ENCODE data around the gene SLC29A1.
A peak's percentile ranks its signal among the peaks of the same experiment; 100 is the strongest.
"Not testable (repeated sequence)": the region's sequence is repeated elsewhere in the genome, so short reads cannot be mapped to it uniquely, and the experiment has no call there.

SLC29A1 gene

GRCh38 chr6:44223319-44224028 is at the start of gene SLC29A1:
TSS of gene SLC29A1 (plus strand) at chr6:44223595. CDS start at chr6:44227314, 3,719 bp downstream.
- peak; percentile 82 for DNase-seq (ENCODE audit: low read depth in 2 of 2)

- DNase-seq (ENCODE audit: low read depth in 2 of 2) = no peak
These were observed 47.1 kb upstream of the SLC29A1 start for GRCh38 chr6:44176130-44176761.

- no peak for DNase-seq (ENCODE audit: low read depth in 2 of 2)
These were observed 46.5 kb upstream of the SLC29A1 start for GRCh38 chr6:44176762-44177509.

- DNase-seq (ENCODE audit: low read depth in 2 of 2) = no peak
These were observed 45.5 kb upstream of the SLC29A1 start for GRCh38 chr6:44177691-44178423.

- DNase-seq (ENCODE audit: low read depth in 2 of 2) = no peak
These were observed 44.8 kb upstream of the SLC29A1 start for GRCh38 chr6:44178424-44179071.

GRCh38 chr6:44179072-44179536 is 44.3 kb upstream of the SLC29A1 start:
- DNase-seq (ENCODE audit: low read depth in 2 of 2) = no peak

- no peak for DNase-seq (ENCODE audit: low read depth in 2 of 2)
These were observed 43.7 kb upstream of the SLC29A1 start for GRCh38 chr6:44179648-44180047.

GRCh38 chr6:44180406-44180805 is 43.0 kb upstream of the SLC29A1 start:
- no peak for DNase-seq (ENCODE audit: low read depth in 2 of 2)

- no peak for DNase-seq (ENCODE audit: low read depth in 2 of 2)
These were observed 42.5 kb upstream of the SLC29A1 start for GRCh38 chr6:44180886-44181285.

GRCh38 chr6:44181784-44182183 is 41.6 kb upstream of the SLC29A1 start:
- not testable (repeated sequence) for DNase-seq (ENCODE audit: low read depth in 2 of 2)

GRCh38 chr6:44182911-44183390 is 40.4 kb upstream of the SLC29A1 start:
- DNase-seq (ENCODE audit: low read depth in 2 of 2) = no peak

- DNase-seq (ENCODE audit: low read depth in 2 of 2) = no peak
These were observed 39.6 kb upstream of the SLC29A1 start for GRCh38 chr6:44183783-44184182.

- DNase-seq (ENCODE audit: low read depth in 2 of 2) = not testable (repeated sequence)
These were observed 38.0 kb upstream of the SLC29A1 start for GRCh38 chr6:44185356-44185755.

- DNase-seq (ENCODE audit: low read depth in 2 of 2) = no peak
These were observed 37.3 kb upstream of the SLC29A1 start for GRCh38 chr6:44185953-44186634.

- no peak for DNase-seq (ENCODE audit: low read depth in 2 of 2)
These were observed 36.8 kb upstream of the SLC29A1 start for GRCh38 chr6:44186635-44187025.

- DNase-seq (ENCODE audit: low read depth in 2 of 2) = no peak
These were observed 34.6 kb upstream of the SLC29A1 start for GRCh38 chr6:44188819-44189218.

- DNase-seq (ENCODE audit: low read depth in 2 of 2) = no peak
These were observed 34.1 kb upstream of the SLC29A1 start for GRCh38 chr6:44189257-44189656.

GRCh38 chr6:44190715-44191114 is 32.7 kb upstream of the SLC29A1 start:
- no peak for DNase-seq (ENCODE audit: low read depth in 2 of 2)

GRCh38 chr6:44192428-44193041 is 30.9 kb upstream of the SLC29A1 start:
- no peak for DNase-seq (ENCODE audit: low read depth in 2 of 2)

- no peak for DNase-seq (ENCODE audit: low read depth in 2 of 2)
These were observed 30.0 kb upstream of the SLC29A1 start for GRCh38 chr6:44193307-44193910.
